ENCODE data around the gene VPS37C. TPM values are rescaled to one million over a fixed set of nuclear protein-coding genes. Genes with fewer than 3 reads are reported as not detected.

The VPS37C gene
- total and polyA plus RNA-seq, 9 donors = 7.8 to 25.8 (median 19.7) TPM

GRCh38 chr11:61116426-61117167, 44.6 kb downstream of the VPS37C start:
- no peak for DNase-seq
- H3K4me3 ChIP-seq = no peak overlapping the region
- intact Hi-C loops (cut with DNase I) = no loop called here
- peaks cover 6% of the 10 kb centered on the region for H3K4me1 ChIP-seq (ENCODE audit: insufficient read depth)
- H3K27ac ChIP-seq = no peak overlapping the region
- H3K27me3 ChIP-seq = no peaks in the 10 kb centered on the region
- H3K9me3 ChIP-seq = no peaks in the 10 kb centered on the region
- TF ChIP-seq POLR2A (IDR thresholded peaks at IDR 0.05) (no peak), CTCF (IDR thresholded peaks at IDR 0.05) (no peak), EP300 (IDR thresholded peaks at IDR 0.05) (no peak)
- 89 to 92% (median 91%) methylated on average over 7 of the region's 7 CpGs for WGBS, 3 donors
- H3K36me3 ChIP-seq = no peaks in the 10 kb centered on the region

DNA sequence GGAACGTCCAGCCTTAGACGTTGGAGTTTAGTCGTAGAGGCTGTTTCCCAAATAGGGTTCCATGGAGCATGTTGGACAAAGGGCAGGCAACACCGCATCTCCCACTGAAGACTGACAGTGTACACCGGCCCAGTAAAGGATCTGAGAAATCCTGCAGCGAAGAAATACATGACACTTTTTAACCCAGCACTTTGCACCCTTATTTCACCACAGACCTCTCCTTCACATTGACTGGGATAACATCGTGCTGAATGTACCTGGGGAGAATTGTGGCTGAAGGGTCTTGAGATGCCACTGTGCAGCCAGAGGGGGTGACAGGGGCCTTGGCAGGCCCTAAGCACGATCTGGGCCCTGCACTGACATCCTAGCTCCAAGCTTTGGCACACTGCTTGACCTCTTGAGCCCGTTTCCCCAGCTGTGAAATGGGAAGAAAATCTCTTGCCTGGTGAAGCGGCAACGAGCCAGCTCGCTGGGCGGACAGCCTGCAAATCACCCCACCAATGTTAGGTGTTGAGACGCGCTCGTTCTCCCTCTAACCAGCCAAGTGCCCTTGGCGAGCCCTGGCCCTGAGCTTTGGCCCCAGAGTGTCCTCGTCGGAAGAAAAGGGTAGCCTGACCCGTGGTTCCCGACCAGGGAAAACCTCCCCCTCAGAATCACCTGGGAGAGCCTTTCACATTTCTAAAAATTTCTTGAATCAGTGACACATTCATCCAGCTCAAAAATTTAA, 45.6 kb downstream of the VPS37C start:
- Histone ChIP-seq H3K27me3 (no peaks in the 10 kb centered on the region), H3K4me3 (no peak overlapping the region), H3K27ac (no peak overlapping the region), H3K36me3 (no peaks in the 10 kb centered on the region), H3K4me1 (ENCODE audit: insufficient read depth) (no peaks in the 10 kb centered on the region), H3K9me3 (no peaks in the 10 kb centered on the region)
- intact Hi-C loops (cut with DNase I) = no loop called here
- WGBS, 3 donors = 79 to 80% (median 79%) methylated on average over 21 of the region's 21 CpGs
- DNase-seq = no peak
- TF ChIP-seq POLR2A (IDR thresholded peaks at IDR 0.05) (no peak), EP300 (IDR thresholded peaks at IDR 0.05) (no peak), CTCF (IDR thresholded peaks at IDR 0.05) (no peak)

- no peak for DNase-seq
Observed at GRCh38 chr11:61114913-61115312, 46.3 kb downstream of the VPS37C start.

DNA sequence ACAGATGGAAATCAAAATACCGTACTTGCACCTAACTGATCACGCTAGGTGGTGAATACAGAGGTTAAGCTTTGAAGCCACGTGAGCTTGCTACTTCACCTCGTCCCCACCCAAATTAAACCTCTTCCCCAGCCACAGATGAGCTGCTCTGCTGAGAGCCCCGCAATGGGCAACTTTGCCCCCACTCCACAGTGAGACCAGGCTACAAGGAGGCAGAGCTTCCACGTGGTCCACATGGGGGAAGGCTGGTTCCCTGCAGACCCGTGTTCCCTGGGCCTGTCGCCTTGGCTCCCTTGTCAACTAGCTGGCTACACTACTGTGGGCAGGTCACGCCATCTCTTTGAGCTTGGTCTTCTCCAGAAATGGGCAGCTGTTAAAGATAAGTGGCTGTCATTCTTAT, 48.0 kb downstream of the VPS37C start:
- intact Hi-C loops (cut with DNase I) = no loop called here
- no peak for DNase-seq
- no peaks in the 10 kb centered on the region for H3K4me1 ChIP-seq (ENCODE audit: insufficient read depth)
- 82 to 89% (median 87%) methylated on average over 9 of the region's 9 CpGs for WGBS, 3 donors
- TF ChIP-seq CTCF (IDR thresholded peaks at IDR 0.05) = no peak
- H3K27ac ChIP-seq = no peak overlapping the region
- H3K4me3 ChIP-seq = no peak overlapping the region
- no peaks in the 10 kb centered on the region for H3K36me3 ChIP-seq
- H3K9me3 ChIP-seq = no peaks in the 10 kb centered on the region
- no peaks in the 10 kb centered on the region for H3K27me3 ChIP-seq

More at GRCh38 chr11:61114913-61115312, 46.3 kb downstream of the VPS37C start:
- 78 to 83% (median 82%) methylated on average over 8 of the region's 8 CpGs for WGBS, 3 donors
- Histone ChIP-seq H3K36me3 (no peaks in the 10 kb centered on the region), H3K4me3 (no peak overlapping the region), H3K4me1 (ENCODE audit: insufficient read depth) (no peaks in the 10 kb centered on the region), H3K27me3 (no peaks in the 10 kb centered on the region), H3K9me3 (no peaks in the 10 kb centered on the region), H3K27ac (no peak overlapping the region)
- no peak for TF ChIP-seq POLR2A (IDR thresholded peaks at IDR 0.05)
- TF ChIP-seq EP300 (IDR thresholded peaks at IDR 0.05) = no peak
- no peak for TF ChIP-seq CTCF (IDR thresholded peaks at IDR 0.05)
- intact Hi-C loops (cut with DNase I) = no loop called here

Data from ovary (tissue), 9 donors.